ENCODE data around the gene MUTYH. TPM values are rescaled to one million over a fixed set of nuclear protein-coding genes. Genes with fewer than 3 reads are reported as not detected.

Gene MUTYH
- 11.8 and 20.8 TPM in 2 replicates for total RNA-seq

GRCh38 chr1:45339789-45340558, at the start of gene MUTYH, which contains the start of gene TOE1:
Gene MUTYH (minus strand): TSS chr1:45340440. CDS start chr1:45334505, 5,935 bp downstream.
Gene TOE1 (plus strand): TSS chr1:45340170. CDS start chr1:45340253, 83 bp downstream.

GRCh38 chr1:45326627-45327623, 13.3 kb downstream of the MUTYH start, which contains the start of gene HPDL:
Gene HPDL (plus strand): TSS chr1:45326895. CDS start chr1:45327149, 254 bp downstream.

Other genes starting within 250 kb of the MUTYH start
- gene ZSWIM5, start 133.8 kb downstream of the MUTYH start, total RNA-seq, result 0.32 and 1.5 TPM in 2 replicates
- 0.16 and 0.26 TPM in 2 replicates for gene HPDL, start 13.5 kb downstream of the MUTYH start, total RNA-seq
- 6.6 and 13.1 TPM in 2 replicates for gene TOE1, start 270 bp downstream of the MUTYH start, total RNA-seq
- gene TESK2, start 150.7 kb upstream of the MUTYH start, total RNA-seq, result 3.4 and 3.8 TPM in 2 replicates
- 0.34 and 0.79 TPM in 2 replicates for gene CCDC163, start 159.6 kb upstream of the MUTYH start, total RNA-seq
- gene MMACHC, start 159.9 kb upstream of the MUTYH start, total RNA-seq, result 1.1 and 1.5 TPM in 2 replicates
- gene PRDX1, start 181.4 kb upstream of the MUTYH start, total RNA-seq, result 504 and 567 TPM in 2 replicates
- gene AKR1A1, start 210.4 kb upstream of the MUTYH start, total RNA-seq, result 146 and 161 TPM in 2 replicates
- 34.9 and 39.7 TPM in 2 replicates for gene NASP, start 243.6 kb upstream of the MUTYH start, total RNA-seq